ENCODE measurements around the gene ABO. TPM values are rescaled to one million over a fixed set of nuclear protein-coding genes. Genes with fewer than 3 reads are reported as not detected.

The ABO gene
- total RNA-seq, 6 experiments from 2014 or later: not detected

DNA sequence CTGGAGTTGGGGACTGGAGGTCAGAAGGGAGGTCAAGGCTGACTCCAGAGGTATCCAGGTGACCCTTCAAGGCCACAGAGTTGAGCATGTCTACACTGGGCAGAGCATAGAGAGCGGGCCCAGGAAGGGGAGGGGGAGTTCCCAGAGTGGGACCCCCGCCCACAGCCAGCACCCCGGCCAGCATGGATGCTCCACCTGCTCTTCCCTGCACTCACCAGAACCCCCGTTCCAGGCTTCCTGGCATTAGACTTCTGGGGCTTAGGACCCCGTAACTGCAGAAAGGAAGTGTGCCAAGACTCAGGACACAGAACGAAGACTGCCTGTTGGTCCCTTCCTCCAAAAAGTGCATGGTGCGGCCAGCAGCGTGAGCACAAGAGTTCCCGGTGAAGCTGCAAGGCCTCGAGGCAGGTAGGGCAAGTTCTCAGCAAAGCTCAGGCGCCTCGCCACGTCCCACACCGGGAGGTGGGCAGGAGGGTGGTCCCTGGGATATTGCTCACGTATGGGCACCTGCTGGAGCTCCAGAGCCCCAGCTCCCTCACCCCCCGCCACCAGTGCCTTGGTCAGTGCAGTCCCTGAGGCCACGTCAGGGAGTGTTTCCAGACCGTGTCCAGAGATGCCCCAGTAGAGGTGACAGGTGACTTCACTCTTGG, 13.8 kb downstream of the ABO start:
- H3K27ac Mint-ChIP-seq: no peak overlapping the region
- no peak overlapping the region for H3K4me3 Mint-ChIP-seq
- peaks cover 26% of the 10 kb centered on the region for H3K27me3 Mint-ChIP-seq (ENCODE audit: insufficient read depth)
- no peaks in the 10 kb centered on the region for H3K9me3 Mint-ChIP-seq
- TF ChIP-seq, protein P1, sequence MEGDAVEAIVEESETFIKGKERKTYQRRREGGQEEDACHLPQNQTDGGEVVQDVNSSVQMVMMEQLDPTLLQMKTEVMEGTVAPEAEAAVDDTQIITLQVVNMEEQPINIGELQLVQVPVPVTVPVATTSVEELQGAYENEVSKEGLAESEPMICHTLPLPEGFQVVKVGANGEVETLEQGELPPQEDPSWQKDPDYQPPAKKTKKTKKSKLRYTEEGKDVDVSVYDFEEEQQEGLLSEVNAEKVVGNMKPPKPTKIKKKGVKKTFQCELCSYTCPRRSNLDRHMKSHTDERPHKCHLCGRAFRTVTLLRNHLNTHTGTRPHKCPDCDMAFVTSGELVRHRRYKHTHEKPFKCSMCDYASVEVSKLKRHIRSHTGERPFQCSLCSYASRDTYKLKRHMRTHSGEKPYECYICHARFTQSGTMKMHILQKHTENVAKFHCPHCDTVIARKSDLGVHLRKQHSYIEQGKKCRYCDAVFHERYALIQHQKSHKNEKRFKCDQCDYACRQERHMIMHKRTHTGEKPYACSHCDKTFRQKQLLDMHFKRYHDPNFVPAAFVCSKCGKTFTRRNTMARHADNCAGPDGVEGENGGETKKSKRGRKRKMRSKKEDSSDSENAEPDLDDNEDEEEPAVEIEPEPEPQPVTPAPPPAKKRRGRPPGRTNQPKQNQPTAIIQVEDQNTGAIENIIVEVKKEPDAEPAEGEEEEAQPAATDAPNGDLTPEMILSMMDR (IDR thresholded peaks at IDR 0.05): no peak
- no peaks in the 10 kb centered on the region for H3K36me3 Mint-ChIP-seq (ENCODE audit: low read depth)
- H3K4me1 Mint-ChIP-seq (ENCODE audit: low read depth): no peaks in the 10 kb centered on the region
- DNase-seq: no peak

DNA sequence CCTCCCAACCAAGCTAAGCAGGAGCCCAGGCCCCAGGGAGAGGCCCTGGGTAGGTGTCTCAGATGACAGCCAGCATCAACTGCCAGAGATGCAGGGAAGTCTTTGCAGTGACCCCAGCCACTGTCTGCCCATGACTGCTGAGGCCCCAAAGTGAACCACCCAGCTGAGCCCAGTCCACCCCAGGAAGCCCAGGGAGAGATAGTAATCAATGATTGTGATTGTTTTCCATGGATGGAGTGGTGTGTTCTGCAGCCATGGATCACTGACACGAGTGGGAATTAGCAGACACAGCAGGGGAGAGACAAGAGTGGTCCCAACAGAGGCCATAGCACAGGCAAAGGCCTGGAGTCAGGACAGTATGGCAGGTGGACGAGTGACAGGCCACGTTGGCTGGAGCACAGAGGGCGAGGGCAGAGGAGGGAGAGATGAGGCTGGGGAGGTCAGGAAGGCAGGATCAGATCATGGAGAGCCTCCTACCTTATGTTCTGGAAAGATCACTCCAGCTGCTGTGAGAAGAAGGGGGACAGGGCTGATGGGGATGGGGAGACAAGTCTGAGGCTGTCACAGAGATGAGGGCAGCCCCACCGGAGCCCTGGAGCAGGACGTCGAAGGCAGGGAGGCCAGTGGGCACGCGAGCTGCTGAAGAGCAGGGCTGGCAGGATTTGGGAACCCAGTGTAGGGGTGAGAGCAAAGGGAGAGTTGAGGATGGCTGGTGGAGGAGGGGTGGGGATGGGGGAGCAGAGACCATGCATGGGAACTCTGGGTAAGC, 14.5 kb downstream of the ABO start:
- TF ChIP-seq, protein P1 (IDR thresholded peaks at IDR 0.05): no peak
- Mint-ChIP-seq H3K4me1 (ENCODE audit: low read depth) (no peaks in the 10 kb centered on the region), H3K9me3 (no peaks in the 10 kb centered on the region), H3K27ac (no peak overlapping the region), H3K36me3 (ENCODE audit: low read depth) (no peaks in the 10 kb centered on the region), H3K27me3 (ENCODE audit: insufficient read depth) (peaks cover 26% of the 10 kb centered on the region), H3K4me3 (no peak overlapping the region)
- no peak for DNase-seq

GRCh38 chr9:133258061-133259015, 16.7 kb downstream of the ABO start:
- H3K27ac Mint-ChIP-seq: no peak overlapping the region
- no peaks in the 10 kb centered on the region for H3K9me3 Mint-ChIP-seq
- TF ChIP-seq, protein P1 (IDR thresholded peaks at IDR 0.05): no peak
- H3K4me1 Mint-ChIP-seq (ENCODE audit: low read depth): no peaks in the 10 kb centered on the region
- H3K27me3 Mint-ChIP-seq (ENCODE audit: insufficient read depth): peaks cover 21% of the 10 kb centered on the region
- no peak overlapping the region for H3K4me3 Mint-ChIP-seq
- no peaks in the 10 kb centered on the region for H3K36me3 Mint-ChIP-seq (ENCODE audit: low read depth)
- no peak for DNase-seq

DNA sequence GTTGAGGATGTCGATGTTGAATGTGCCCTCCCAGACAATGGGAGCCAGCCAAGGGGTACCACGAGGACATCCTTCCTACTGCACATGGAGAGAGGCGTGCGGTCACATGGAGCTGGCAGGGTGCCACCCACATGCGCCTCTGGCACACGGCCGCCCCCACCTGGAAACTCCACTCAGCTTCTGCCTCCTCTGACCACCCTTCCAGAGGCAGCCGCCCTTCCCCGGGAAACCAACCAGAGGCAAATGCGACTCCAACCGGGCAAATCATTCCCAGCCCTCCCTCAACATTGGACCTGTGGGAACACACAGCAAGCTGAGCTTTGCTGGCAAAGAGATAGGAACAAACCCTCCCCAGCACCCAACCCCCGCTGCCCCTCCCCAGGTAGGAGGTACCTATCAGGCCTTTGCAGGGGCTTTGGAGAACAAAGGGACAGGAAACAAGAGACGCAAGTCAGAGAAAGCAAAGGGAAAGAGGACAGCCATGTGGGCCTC, 17.5 kb downstream of the ABO start:
- TF ChIP-seq, protein P1 (IDR thresholded peaks at IDR 0.05): no peak
- no peaks in the 10 kb centered on the region for H3K9me3 Mint-ChIP-seq
- H3K4me3 Mint-ChIP-seq: no peak overlapping the region

GRCh38 chr9:133256686-133257091, 18.3 kb downstream of the ABO start:
- Mint-ChIP-seq H3K27ac (no peak overlapping the region), H3K27me3 (ENCODE audit: insufficient read depth) (peaks cover 22% of the 10 kb centered on the region), H3K9me3 (no peaks in the 10 kb centered on the region), H3K4me1 (ENCODE audit: low read depth) (no peaks in the 10 kb centered on the region), H3K4me3 (no peak overlapping the region), H3K36me3 (ENCODE audit: low read depth) (no peaks in the 10 kb centered on the region)
- TF ChIP-seq, protein P1 (IDR thresholded peaks at IDR 0.05): no peak
- no peak for DNase-seq

More for the DNA sequence above, 17.5 kb downstream of the ABO start:
- no peaks in the 10 kb centered on the region for H3K36me3 Mint-ChIP-seq (ENCODE audit: low read depth)
- H3K4me1 Mint-ChIP-seq (ENCODE audit: low read depth): no peaks in the 10 kb centered on the region
- peaks cover 25% of the 10 kb centered on the region for H3K27me3 Mint-ChIP-seq (ENCODE audit: insufficient read depth)
- no peak overlapping the region for H3K27ac Mint-ChIP-seq
- no peak for DNase-seq

All from HFFc6 (cell line).